Measurements from ENCODE around the gene P3H2. TPM values are rescaled to one million over a fixed set of nuclear protein-coding genes. Genes with fewer than 3 reads are reported as not detected.

P3H2 gene
- total and polyA plus RNA-seq, 9 of the 15 experiments (the other 6 are each of a cell fraction or from before 2014, with no cell fraction given), result 0.04 to 0.26 (median 0.22) TPM; not detected in 6

DNA sequence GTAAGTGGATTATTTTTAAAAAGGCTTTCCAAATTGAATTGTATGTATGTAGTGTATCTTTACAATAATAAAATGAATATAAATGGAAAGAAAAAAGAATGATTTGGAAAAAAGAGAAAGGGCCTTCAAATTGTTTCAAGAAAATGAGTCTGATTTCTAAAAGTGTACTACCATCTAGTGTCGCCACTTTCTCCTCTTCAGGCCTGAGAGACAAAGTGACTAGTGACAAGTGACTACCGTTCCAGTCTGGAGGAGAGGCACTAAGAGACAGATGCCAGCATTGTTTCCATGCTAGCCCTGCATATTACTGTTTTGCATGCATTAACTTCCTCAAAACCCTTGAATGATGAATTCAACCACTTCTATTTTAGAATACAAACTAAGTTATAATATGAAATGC, 39.3 kb downstream of the P3H2 start:
- in situ Hi-C loops (cut with MboI) (no loop called here), intact Hi-C loops (cut with micrococcal nuclease) (no loop called here)
- Histone ChIP-seq H3K9me1 (ENCODE audit: control insufficient read depth, insufficient read depth, low read length) (no peaks in the 10 kb centered on the region), H3K79me2 (ENCODE audit: control insufficient read depth, insufficient read depth, low read length) (no peaks in the 10 kb centered on the region), H3K27me3 (ENCODE audit: control insufficient read depth in 2 of 2, insufficient read depth in 2 of 2, low read length in 2 of 2) (no peaks in the 10 kb centered on the region), H4K20me1 (replicated peaks; ENCODE audit: control insufficient read depth, insufficient read depth, low read length) (no peaks in the 10 kb centered on the region), H3K4me2 (ENCODE audit: insufficient read depth, low read length) (no peak overlapping the region), H3K27ac (ENCODE audit: extremely low read depth, low read depth, low read length) (no peak overlapping the region), H2AFZ (ENCODE audit: low read depth, low read length) (no peak overlapping the region), H3K4me3 (no peak overlapping the region), H3K9me3 (replicated peaks; ENCODE audit: control insufficient read depth, insufficient read depth, low read depth, low read length) (no peaks in the 10 kb centered on the region), H3K36me3 (ENCODE audit: control insufficient read depth, insufficient read depth, low read length) (no peaks in the 10 kb centered on the region), H3K9ac (ENCODE audit: insufficient read depth in 1 of 2, low read depth in 2 of 2, low read length in 2 of 2) (no peak overlapping the region), H3K4me1 (replicated peaks in 1 of 2; ENCODE audit: control insufficient read depth in 2 of 2, insufficient read depth in 2 of 2, low read length in 2 of 2) (no peaks in the 10 kb centered on the region)
- no TSS peak for BruUV-seq (replicated peaks)
- POLR2A ChIA-PET, result no interaction called here
- CTCF ChIA-PET (ENCODE audit: low intra/inter-chr PET ratio), result no interaction called here
- DNase-seq (ENCODE audit: extremely low read depth in 1 of 4, low spot score in 3 of 4) (no peak), FAIRE-seq (no peak), ATAC-seq (no peak)
- 0% methylated on average over 2 of the region's 2 CpGs for WGBS (ENCODE audit: insufficient coverage, low coverage, missing lambda C conversion rate)
- TF ChIP-seq POLR2G (IDR thresholded peaks at IDR 0.05; ENCODE audit: low read depth, low read length), result no peak
- TF ChIP-seq, protein P1, sequence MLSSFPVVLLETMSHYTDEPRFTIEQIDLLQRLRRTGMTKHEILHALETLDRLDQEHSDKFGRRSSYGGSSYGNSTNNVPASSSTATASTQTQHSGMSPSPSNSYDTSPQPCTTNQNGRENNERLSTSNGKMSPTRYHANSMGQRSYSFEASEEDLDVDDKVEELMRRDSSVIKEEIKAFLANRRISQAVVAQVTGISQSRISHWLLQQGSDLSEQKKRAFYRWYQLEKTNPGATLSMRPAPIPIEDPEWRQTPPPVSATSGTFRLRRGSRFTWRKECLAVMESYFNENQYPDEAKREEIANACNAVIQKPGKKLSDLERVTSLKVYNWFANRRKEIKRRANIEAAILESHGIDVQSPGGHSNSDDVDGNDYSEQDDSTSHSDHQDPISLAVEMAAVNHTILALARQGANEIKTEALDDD (IDR thresholded peaks at IDR 0.05), result no peak
- TF ChIP-seq PHF8 (IDR thresholded peaks at IDR 0.05; ENCODE audit: borderline replicate concordance, low read length), result no peak
- no peak for TF ChIP-seq ETV5 (CRISPR knock-in tag; IDR thresholded peaks at IDR 0.05; ENCODE audit: low read depth)
- TF ChIP-seq SUPT5H (IDR thresholded peaks at IDR 0.05), result no peak
- TF ChIP-seq ZNF707 (CRISPR knock-in tag; conservative IDR thresholded peaks at IDR 0.05), result no peak
- TF ChIP-seq ZBED1 (IDR thresholded peaks at IDR 0.05), result no peak
- no peak for TF ChIP-seq BRCA1 (IDR thresholded peaks at IDR 0.05)
- TF ChIP-seq BRCA1 (CRISPR knock-in tag; IDR thresholded peaks at IDR 0.05), result no peak
- TF ChIP-seq BACH1 (tag; IDR thresholded peaks at IDR 0.05), result no peak
- TF ChIP-seq, protein P2, sequence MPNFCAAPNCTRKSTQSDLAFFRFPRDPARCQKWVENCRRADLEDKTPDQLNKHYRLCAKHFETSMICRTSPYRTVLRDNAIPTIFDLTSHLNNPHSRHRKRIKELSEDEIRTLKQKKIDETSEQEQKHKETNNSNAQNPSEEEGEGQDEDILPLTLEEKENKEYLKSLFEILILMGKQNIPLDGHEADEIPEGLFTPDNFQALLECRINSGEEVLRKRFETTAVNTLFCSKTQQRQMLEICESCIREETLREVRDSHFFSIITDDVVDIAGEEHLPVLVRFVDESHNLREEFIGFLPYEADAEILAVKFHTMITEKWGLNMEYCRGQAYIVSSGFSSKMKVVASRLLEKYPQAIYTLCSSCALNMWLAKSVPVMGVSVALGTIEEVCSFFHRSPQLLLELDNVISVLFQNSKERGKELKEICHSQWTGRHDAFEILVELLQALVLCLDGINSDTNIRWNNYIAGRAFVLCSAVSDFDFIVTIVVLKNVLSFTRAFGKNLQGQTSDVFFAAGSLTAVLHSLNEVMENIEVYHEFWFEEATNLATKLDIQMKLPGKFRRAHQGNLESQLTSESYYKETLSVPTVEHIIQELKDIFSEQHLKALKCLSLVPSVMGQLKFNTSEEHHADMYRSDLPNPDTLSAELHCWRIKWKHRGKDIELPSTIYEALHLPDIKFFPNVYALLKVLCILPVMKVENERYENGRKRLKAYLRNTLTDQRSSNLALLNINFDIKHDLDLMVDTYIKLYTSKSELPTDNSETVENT (CRISPR knock-in tag; IDR thresholded peaks at IDR 0.05), result no peak
- no peak for TF ChIP-seq SIRT6 (IDR thresholded peaks at IDR 0.05; ENCODE audit: low read depth, low read length)
- no peak for TF ChIP-seq PRMT5 (CRISPR knock-in tag; IDR thresholded peaks at IDR 0.05)
- TF ChIP-seq ETV6 (IDR thresholded peaks at IDR 0.05; ENCODE audit: borderline replicate concordance in 1 of 2, low read depth in 2 of 2, low read length in 1 of 2), result no peak
- no peak for TF ChIP-seq ETV6 (CRISPR knock-in tag; IDR thresholded peaks at IDR 0.05; ENCODE audit: borderline replicate concordance)
- no peak for TF ChIP-seq NEUROD1 (IDR thresholded peaks at IDR 0.05; ENCODE audit: borderline replicate concordance, low read depth, low read length, partially characterized antibody)
- TF ChIP-seq MXI1 (IDR thresholded peaks at IDR 0.05; ENCODE audit: low read depth, low read length), result no peak
- TF ChIP-seq ZBTB49 (CRISPR knock-in tag; IDR thresholded peaks at IDR 0.05; ENCODE audit: borderline replicate concordance), result no peak
- no peak for TF ChIP-seq NONO (IDR thresholded peaks at IDR 0.05; ENCODE audit: low read depth in 2 of 2, low read length in 1 of 2)
- no peak for TF ChIP-seq SOX6 (IDR thresholded peaks at IDR 0.05)
- no peak for TF ChIP-seq ZNF232 (CRISPR knock-in tag; IDR thresholded peaks at IDR 0.05)
